Measurements from ENCODE around the gene DDX43. TPM values are rescaled to one million over a fixed set of nuclear protein-coding genes. Genes with fewer than 3 reads are reported as not detected.

Gene DDX43
- not detected in 2 replicates for polyA plus RNA-seq

GRCh38 chr6:73394577-73395354, at the start of gene DDX43:
Gene DDX43, plus strand, starts transcription at chr6:73394828. Its CDS starts 78 bp downstream, at chr6:73394906.

DNA sequence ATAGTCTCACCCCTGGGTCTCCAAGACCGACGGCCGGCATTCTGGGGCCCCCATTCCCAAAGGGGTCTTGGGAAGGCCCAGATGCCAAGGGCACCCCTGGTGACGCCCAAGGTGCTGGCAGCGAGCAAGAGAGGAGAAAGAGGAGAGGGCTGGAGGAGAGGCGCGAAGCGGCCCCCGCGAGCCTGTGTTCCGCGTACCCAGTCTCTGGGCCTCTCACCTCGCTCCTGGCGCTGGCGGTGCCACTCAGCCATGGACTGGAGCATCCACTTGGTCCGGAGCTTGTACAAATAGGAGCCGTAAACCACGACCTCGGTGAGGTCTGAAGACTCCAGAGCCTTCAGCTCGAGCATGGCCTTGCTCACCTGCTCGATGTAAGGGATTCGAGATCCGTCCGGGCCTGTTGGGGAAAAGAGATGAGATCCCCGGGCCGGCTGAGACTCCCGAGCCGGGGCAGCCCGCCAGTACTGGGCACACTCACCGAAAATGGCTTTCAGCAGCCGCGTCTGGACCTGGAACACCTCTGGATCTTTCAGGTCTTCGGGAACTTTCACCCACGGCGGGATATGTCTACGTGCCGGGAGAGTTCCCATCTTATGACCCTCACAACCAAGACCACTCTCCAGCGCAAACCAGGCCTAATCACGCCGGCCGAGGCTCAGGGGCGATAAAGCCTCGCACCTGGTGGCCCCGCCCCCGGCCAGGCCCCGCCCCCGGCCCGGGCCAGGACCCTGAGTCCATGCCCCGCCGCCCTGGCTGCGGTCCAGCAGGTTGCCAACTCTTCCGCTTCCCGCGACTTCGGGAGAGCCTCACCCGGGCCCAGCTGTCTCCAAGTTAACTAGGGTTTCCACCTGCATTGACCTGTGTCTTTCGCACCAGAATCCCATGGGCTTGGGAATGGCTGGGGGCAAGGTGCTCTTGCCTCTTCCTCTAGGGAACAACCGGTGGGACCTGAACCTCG, 40.7 kb upstream of the DDX43 start, which contains the start of gene DPPA5:
DPPA5 (minus strand) TSS at position 641 of the 958 bp plus-strand sequence; CDS start at position 590, 51 bp downstream.

GRCh38 chr6:73362358-73362757, 32.3 kb upstream of the DDX43 start, which contains the start of gene KHDC3L:
Gene KHDC3L, plus strand, starts transcription at chr6:73362658. Its CDS starts 72 bp downstream, at chr6:73362730.

GRCh38 chr6:73369563-73369962, 25.1 kb upstream of the DDX43 start, which contains the start of gene OOEP:
Gene OOEP, minus strand, starts transcription at chr6:73369897. Its CDS starts 105 bp downstream, at chr6:73369792.

GRCh38 chr6:73452107-73452461, 57.5 kb downstream of the DDX43 start, which contains the start of gene CGAS:
Gene CGAS, minus strand, starts transcription at chr6:73452297. Its CDS starts 116 bp downstream, at chr6:73452181.

GRCh38 chr6:73461537-73462350, 67.1 kb downstream of the DDX43 start, which contains the start of gene MTO1:
Gene MTO1, plus strand, starts transcription at chr6:73461737. Its CDS starts 118 bp downstream, at chr6:73461855.

Other genes starting within 250 kb of the DDX43 start
- gene KHDC1L, start 169.3 kb upstream of the DDX43 start, polyA plus RNA-seq: 1.8 TPM in 1 of 2 replicates, not detected in the other
- 17.0 and 23.6 TPM in 2 replicates for gene KHDC1, start 131.6 kb upstream of the DDX43 start, polyA plus RNA-seq
- not detected in 2 replicates for gene DPPA5, start 40.6 kb upstream of the DDX43 start, polyA plus RNA-seq
- gene KHDC3L, start 32.2 kb upstream of the DDX43 start, polyA plus RNA-seq: not detected in 2 replicates
- not detected in 2 replicates for gene OOEP, start 24.9 kb upstream of the DDX43 start, polyA plus RNA-seq
- 0.12 and 2.1 TPM in 2 replicates for gene CGAS, start 57.5 kb downstream of the DDX43 start, polyA plus RNA-seq
- 39.1 and 46.0 TPM in 2 replicates for gene MTO1, start 66.9 kb downstream of the DDX43 start, polyA plus RNA-seq
- gene EEF1A1, start 126.2 kb downstream of the DDX43 start, polyA plus RNA-seq: 596 and 624 TPM in 2 replicates